Right lobe of liver (tissue), 4 donors: ENCODE data around the gene LGALS3BP.

Experiments used
- POLR2A ChIP-seq: fragments of 450-650 bp; IDR thresholded peaks from one replicate; pipeline ENCODE4 v1.6.1; 2017; ENCODE audit warnings: antibody characterized with exemption, mild to moderate bottlenecking
- TF ChIP-seq, protein P1 (sequence below), 4 donors: fragments of 200-600 bp in 3 of 4; fragments of 450-650 bp in 1 of 4; IDR thresholded peaks; one replicate each; pipeline versions ENCODE4 v1.5.1 to v1.8.0; 2016 to 2022; ENCODE audit warnings: antibody characterized with exemption in 4 of 4, mild to moderate bottlenecking in 2 of 4
- donor health status: DM: no; HTN: no; CAD: no.
- donor health status: DM: no; HTN: no; CAD: no.
- donor health status: DM: no; HTN: yes; CAD: no.

- TF ChIP-seq POLR2A: no peak
- TF ChIP-seq, protein P1, sequence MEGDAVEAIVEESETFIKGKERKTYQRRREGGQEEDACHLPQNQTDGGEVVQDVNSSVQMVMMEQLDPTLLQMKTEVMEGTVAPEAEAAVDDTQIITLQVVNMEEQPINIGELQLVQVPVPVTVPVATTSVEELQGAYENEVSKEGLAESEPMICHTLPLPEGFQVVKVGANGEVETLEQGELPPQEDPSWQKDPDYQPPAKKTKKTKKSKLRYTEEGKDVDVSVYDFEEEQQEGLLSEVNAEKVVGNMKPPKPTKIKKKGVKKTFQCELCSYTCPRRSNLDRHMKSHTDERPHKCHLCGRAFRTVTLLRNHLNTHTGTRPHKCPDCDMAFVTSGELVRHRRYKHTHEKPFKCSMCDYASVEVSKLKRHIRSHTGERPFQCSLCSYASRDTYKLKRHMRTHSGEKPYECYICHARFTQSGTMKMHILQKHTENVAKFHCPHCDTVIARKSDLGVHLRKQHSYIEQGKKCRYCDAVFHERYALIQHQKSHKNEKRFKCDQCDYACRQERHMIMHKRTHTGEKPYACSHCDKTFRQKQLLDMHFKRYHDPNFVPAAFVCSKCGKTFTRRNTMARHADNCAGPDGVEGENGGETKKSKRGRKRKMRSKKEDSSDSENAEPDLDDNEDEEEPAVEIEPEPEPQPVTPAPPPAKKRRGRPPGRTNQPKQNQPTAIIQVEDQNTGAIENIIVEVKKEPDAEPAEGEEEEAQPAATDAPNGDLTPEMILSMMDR (IDR thresholded peaks at IDR 0.05): no peak
These were observed 1.5 kb upstream of the LGALS3BP start for GRCh38 chr17:78981010-78981888.
